DLD1 (cell line): ENCODE data around the gene RBM44.
"Not testable (repeated sequence)": the region's sequence is repeated elsewhere in the genome, so short reads cannot be mapped to it uniquely, and the experiment has no call there.

Experiments used
- in situ Hi-C: cut with HindIII; loops from 2 replicates; pipeline ENCODE4 v1.10.0; 2017; ENCODE audit warnings: low sequenced_read_pairs

Gene RBM44

DNA sequence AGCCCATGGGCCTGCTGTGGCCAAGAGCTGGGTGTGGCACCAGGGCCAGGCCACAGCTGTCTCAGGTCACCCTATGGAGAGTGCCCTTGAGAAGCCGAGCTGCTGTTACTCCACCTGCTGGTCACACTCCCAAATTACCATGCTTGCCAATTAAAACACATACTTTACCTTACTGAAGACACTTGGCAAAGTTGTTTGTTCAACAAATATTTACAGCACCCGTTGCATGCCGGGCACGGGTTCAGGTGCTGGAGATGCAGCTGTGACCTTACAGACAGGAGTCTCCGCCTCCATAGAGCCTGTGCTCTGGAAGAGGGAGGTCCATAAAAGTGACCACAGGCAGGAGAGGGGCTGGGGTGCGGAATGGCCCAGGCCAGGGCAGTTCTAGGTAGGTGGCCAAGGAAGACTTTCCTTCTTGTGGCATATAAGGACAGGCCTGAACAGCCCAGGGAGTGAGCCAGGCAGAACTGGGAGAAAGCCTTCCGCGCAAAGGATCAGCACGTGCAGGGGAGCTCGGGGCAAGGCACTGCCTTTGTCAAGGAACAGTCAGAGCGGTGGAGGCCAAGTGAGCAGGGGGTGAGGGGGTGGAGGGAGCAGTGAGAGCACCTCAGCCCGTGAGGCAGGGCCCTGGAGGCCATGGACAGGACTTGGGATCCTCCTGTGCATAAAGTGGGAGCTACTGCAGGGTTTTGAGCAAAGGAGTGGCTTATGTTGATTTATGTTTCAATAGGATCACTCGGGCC is 23.6 kb upstream of the RBM44 start:
- in situ Hi-C loops, result no loop called here

DNA sequence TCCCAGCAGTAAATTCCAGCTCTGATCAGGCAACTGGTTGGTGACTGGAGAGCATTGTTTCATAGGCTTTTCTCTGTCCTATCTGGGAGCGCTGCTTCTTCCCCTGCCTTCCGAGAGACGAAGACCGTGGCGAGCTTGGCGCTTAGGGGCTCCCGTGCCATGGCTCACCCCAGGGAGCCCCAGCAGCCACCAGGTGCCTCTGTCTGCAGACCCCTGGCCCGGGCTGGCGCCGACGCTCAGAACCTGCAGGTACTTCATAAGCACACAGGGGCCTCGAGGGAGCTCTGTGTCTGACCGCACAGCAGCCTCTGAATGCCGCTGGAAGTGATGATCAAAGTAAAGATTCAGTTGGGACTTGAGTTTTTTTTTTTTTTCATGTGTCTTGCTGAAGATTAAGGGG is 19.1 kb upstream of the RBM44 start:
- in situ Hi-C loops, result no loop called here

DNA sequence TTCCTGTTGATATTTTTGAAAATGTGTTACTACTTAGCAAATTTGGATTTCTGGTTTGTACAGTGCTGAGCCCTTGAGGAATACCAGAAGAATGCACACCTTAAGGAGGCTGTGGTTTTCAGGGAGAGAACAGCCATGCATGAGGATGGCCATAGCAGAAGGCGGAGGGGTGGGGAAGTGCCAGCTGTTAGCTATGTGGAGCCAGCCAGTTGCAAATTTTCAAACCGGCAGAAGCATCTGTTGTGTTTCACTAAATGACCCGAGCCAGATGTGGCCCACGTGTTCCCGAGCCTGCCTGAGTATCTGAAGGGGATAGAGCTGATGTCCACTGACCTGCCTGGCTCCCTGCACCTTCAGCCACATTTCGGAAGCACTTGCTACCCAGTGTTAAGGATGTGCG is 16.4 kb upstream of the RBM44 start:
- in situ Hi-C loops, result no loop called here

DNA sequence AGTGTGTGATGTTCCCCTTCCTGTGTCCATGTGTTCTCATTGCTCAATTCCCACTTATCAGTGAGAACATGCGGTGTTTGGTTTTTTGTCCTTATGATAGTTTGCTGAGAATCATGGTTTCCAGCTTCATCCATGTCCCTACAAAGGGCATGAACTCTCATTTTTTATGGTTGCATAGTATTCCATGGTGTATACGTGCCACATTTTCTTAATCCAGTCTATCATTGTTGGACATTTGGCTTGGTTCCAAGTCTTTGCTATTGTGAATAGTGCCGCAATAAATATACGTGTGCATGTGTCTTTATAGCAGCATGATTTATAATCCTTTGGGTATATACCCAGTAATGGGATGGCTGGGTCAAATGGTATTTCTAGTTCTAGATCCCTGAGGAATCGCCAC is 14.9 kb upstream of the RBM44 start:
- in situ Hi-C loops, result not testable (repeated sequence)

DNA sequence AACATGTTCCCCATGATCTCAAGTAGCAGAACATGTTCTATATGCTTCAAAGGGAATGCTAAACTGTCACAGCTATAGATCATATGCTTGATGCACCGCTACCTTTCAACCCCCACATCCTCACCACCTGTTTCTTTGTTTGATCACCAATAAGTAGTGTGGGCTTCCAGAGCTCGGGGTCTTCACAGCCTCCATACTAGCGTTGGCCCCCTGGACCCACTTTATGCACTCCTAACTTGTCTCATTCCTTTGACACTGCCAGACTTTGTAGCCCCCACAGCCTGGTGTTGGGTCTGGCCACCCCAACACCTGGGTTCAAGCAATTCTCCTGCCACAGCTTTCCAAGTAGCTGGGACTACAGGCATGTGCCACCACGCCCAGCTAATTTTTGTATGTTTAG is 11.6 kb upstream of the RBM44 start:
- in situ Hi-C loops, result no loop called here

DNA sequence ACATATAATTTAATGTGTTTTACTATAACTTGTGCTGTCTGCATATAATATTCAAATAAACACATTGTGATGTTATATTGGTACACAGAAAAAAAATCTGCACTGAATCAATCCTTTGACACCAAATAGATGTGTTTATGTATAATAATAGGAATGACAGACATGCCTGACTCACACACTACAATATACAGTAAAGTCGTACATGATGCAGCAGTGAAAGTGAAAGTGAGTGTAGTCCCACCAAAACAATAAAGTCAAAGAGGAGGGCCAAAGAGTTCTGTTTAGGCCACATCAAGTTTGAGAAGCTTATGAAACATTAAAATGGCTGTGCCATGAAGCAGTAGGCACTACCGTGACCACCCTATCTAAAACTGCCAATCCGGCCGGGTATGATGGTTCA is 8.2 kb upstream of the RBM44 start:
- in situ Hi-C loops, result no loop called here

DNA sequence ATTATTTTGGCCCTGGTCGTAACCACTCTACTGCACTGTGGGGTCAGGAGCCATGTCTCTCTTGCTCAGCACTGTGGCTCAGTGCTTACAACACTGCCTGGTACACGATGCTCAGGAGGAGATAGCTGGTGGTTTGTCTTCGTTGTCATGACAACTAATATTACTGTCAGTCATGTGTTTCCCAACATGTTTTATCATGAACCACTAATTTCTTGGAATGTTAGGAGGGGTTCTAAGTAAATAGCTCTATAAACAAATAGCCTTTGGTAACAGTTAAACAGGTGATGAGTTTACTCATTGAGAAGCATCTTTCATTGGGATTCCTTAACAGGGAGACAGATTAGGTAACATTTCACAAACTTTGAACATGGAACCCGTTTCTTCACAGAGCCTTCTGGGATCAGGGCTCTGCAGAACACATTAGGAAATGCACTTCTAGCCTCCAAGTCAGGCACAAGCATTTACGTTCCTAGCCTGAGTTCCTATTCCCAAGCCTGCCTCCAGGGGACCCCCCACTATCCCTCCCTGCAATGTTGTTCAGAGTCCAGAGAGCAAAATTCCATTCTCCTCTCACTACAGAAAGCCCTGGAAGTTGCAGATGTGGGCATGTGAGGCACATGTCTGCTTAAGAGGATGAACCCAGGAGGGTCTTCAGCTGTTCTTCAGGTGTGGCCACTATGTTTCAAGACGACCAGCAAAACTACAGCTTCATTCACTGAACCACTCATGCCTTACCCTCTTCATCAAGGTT is 6.4 kb upstream of the RBM44 start:
- in situ Hi-C loops, result no loop called here

DNA sequence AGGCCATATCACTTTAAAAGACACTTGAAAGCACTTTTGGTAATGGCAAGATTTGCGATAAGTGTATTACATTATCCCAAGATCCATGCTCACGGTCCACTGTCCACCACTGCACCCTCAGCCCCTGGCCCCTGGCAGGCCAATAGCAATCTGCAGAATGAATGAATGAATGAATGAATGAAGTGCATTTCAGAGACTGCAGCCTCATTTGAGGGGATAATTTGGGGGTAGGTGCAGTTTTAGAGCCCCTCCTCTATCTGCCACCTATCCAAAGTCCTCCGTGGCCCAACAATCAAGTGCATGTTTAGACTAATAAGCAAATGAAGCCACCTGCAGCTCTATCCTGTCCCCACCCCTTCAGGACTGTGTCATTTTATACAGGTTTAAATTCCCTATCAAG is 1.3 kb upstream of the RBM44 start:
- in situ Hi-C loops, result no loop called here

DNA sequence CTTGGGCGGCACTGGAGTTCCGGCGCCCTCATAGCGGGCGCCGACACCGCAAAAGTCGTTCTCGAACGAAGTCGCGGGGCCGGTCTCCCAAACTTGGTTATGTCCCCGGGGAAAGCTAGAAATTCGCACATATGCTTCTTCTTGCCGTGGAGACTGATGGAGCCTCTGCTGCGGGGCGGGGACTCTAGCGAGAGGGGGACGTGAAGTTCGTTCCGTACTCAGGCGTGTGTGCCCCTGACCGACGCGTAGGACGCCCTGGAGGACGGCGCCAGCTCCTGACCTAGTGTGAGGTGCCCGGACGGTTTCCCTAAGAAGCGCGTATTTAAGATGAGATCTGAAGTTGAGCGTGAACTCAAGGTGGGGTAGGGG is 465 bp downstream of the RBM44 start:
- in situ Hi-C loops, result no loop called here

DNA sequence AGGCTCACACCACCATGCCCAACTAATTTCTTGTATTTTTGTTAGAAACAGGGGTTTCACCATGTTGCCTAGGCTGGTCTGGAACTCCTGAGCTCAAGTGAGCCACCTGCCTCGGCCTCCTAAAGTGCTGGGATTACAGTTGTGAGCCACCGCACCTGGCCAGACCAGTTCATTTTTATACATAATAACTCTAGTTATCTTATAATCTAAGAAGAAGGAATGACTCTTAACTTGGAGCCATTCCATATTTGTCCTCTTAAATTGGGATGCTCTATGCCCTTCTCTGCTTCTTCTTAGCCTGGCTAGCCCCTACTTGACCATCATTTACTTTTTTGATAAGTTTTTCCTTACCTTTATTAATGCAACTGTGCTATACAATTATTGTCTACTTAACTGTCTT is 2.9 kb downstream of the RBM44 start:
- in situ Hi-C loops, result no loop called here

DNA sequence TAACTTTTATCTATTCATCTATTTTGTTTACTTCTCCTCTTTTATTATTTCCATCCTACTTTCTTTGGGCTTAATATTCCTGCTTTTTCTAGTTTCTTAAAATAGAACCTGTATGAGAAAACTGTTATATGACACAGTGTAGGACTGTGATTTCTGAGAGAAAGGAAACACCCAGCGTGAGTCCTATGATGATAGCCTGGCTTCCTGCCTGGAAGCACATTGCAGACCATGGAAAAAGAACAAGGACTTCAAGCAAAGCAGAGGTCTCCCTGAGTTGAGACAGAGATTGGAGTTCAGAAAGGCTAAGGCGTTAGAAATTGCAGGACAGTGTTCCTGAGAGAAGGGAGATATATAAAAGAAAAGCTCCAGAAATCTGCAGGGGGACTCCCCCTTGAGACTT is 7.8 kb downstream of the RBM44 start:
- in situ Hi-C loops, result no loop called here

DNA sequence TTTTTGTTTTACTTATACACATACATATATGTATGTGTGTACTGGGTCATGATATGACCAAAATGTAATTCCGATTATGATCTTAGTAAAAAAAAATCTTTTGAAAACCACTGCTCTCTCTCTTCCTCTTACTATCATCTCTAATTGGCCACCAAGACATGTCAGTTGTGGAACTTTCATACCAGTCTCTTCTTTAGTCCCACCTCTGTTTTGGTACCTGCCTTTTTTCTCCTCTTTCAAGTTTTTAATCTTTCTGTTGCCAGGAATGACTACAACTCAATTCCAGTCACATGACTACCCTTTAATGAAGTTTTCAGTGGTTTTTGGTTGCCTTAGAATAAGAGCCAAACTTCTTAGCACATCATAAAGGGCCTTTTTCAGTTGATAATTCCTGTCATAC is 17.1 kb downstream of the RBM44 start:
- in situ Hi-C loops, result no loop called here

DNA sequence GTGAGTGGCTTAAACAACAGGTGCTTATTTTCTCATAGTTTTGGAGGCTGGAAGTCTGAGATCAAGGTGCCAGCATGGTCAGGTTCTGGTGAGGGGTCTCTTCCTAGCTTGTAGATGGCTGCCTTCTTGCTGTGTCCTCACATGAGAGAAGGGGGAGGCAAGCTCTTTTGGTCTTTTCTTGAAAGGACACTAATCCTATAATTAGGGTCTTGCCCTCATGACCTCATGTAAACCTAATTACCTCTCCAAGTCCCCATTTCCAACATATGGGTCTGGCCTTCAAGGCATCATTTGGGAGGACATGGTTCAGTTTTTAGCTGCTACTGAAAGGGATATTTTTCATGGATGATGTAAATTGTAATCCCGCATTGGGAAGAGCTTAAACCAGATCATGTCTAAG is 18.0 kb downstream of the RBM44 start:
- in situ Hi-C loops, result no loop called here

DNA sequence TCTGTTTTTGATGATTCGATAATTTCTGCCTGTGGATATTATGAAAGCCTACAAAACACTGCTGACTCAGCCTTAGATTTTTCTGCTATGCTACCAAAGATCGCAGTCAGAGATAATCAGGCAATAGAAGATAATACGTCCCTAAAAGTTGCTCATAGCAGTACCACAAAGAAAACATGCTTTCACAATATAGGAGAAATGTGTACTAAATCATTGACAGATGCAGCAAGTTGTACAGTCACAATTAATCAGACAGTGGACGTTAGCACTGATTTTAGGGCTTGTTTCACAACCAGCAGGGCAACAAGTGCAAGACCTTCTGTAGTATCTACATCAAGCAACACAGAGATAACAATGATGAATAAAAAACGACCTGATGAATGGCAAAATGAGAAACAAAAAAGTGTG is 19.5 kb downstream of the RBM44 start:
- in situ Hi-C loops, result no loop called here

DNA sequence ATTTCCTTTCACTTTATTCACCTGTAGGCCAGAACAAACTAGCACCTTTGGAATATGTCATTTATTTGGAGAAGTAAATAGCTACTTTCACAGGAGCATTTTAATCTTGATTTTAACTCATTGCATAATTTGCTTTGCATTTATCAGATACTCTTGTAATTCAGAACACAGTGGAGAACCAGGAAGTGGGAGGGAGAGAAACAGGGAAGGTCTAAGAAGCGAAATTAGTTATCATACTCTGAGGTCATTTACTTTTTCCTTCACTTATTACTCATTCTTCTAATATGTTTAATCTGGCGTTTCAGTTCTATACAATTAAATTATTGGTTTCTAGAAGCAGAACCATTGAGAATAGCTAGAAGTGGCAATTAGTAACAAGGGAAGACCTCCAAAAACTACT is 20.7 kb downstream of the RBM44 start:
- in situ Hi-C loops, result no loop called here

DNA sequence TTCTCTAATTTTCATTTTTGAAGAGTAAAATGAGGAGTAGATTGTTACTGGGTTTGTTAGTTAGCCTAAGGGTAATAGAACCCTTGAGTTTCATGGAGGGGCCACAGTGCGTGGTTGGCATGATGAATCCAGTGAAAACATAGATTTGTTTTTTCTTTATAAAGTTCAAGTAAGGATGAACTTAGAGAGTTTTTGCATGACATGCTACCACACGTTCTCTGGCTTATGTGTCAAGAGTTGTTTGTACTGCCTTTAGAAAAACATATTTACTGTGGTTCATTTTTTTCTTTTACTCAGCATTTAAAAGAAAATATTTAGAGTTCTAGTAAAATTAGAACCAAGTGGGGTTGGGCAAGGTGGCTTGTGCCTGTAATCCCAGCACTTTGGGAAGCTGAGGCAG is 21.8 kb downstream of the RBM44 start:
- in situ Hi-C loops, result no loop called here

DNA sequence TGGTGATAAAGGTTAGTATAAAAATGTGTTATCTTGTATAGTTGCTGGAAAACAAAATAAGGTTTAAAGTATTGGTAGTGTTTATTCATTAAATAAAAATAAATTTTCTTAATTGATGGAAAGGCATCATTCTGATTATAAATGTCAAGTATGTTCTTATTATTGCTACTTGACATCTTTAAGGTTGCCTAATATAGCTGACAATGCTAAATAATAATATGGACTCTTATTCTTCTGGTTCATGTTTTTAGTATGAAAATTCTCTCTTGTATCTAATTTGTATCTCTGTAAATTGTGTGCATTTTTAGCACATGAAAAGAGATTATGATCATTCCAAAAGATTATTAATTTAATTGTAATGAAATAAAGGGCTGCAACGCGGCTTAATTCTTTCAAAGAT is 25.0 kb downstream of the RBM44 start:
- in situ Hi-C loops, result no loop called here

DNA sequence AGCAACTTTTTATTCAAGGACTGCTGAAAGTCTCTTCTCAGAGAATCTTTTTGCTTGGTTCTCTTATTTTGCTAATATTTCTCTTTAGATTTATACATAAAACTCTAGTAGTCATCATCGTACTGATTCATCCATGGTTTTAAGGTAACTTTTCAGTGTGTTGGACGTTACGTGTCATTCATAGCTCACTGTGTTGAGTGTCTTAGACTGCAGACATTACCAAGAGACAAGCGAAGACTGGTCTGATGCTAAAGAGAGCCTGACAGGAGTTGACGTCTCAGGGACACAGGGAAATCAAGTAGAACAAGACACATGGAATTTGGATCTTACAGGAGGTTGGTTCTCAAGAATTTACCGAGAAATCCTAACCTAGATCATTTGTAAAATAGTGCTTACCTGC is 25.5 kb downstream of the RBM44 start:
- in situ Hi-C loops, result no loop called here

DNA sequence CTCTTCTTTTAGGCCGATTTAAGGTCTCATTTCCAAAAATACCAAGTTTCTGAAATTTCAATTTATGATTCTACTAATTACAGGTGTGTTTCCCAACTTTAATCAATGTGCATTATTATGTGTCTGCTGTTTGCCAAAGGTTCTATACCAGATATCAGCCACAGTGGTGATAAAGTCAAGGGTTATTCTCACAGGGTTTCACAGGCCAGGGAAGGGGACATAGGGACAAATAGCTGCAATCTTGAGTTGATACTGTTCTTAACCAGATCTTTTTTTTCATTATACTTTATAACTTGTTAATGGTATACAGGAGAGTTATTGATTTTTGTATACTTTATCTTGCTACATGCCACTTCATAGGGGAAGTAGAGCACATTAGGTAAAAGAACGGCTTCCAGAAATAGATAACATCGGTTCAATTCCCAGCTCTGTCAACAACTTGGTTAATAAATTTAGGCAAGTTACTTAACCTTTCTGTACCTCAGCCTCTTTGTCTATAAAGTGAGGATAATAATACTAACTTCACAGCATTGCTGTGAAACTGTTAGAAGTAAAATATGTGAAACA is 28.9 kb downstream of the RBM44 start:
- in situ Hi-C loops, result no loop called here

DNA sequence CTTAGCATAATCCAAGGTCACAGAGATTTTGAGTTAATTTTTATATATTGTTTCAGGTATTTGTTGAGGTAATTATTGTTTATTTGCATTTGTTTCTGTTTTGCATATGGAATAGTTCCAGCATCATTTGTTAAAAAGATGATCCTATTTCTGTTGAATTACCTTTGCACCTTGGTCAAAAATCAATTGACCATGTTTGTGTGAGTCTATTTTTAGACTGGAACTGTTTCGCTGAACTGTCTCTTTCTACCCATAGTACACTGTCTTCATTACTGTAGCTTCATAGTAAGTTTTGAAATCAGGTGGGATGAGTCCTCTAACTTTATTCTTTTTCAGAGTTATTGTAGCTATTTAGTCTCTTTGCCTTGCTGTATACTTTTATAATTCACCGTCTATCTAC is 31.9 kb downstream of the RBM44 start:
- in situ Hi-C loops, result no loop called here

DNA sequence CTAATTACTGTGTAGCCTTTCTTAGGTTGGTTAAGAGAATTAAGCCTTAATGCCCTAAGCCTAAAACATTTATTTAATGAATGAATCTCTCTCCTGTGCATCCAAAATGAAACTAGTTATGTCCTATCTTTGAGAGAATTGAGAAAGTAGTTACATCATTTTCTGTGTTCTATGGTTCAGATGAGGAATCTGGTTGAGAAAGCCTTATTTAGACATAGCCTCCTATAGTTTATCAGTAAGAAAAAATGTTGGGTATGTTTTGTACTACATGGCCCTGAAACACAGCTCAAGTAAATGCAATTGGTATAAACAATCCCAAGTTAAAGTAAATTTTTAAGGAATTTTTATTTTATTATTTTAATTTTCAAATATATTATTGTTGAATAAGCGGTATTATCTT is 35.0 kb downstream of the RBM44 start:
- in situ Hi-C loops, result no loop called here

DNA sequence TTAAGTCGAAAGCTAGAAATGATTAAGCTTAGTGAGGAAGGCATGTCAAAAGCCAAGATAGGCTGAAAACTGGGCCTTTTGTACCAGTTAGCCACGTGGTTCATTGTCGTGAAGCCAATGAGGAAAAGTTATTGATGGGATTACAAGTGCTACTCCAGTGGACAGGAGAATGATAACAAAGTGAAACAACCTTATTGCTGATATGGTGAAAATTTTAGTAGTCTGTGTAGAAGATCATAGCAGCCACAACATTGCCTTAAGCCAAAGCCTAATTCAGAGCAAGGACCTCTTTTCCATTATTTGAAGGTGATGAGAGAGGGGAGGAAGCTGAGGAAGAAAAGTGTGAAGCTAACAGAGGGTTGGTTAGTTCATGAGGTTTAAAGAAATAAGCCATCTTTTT is 36.8 kb downstream of the RBM44 start:
- in situ Hi-C loops, result no loop called here
